ENCODE results near the gene ZNF319.

GRCh38 chr16:58019866-58020538 is 19.5 kb upstream of the ZNF319 start:
- no peak for TF ChIP-seq CTCF (IDR thresholded peaks at IDR 0.05; ENCODE audit: low read length)
- no peak for TF ChIP-seq EZH2phosphoT487 (IDR thresholded peaks at IDR 0.05; ENCODE audit: low read length)
